Lower leg skin (tissue), 4 donors: ENCODE measurements around the gene MAP4K3. TPM values are rescaled to one million over a fixed set of nuclear protein-coding genes. Genes with fewer than 3 reads are reported as not detected.

ENCODE experiments used
- DNase-seq, 2 donors: peaks; one replicate each; pipeline ENCODE4 v3.0.0-alpha.2; 2019; ENCODE audit warnings: low spot score in 2 of 2
- H3K4me3 ChIP-seq: fragments of 200-600 bp; sonication (generic); 2 replicates; pipeline ENCODE4 v1.5.1; 2017; ENCODE audit warnings: mild to moderate bottlenecking, low read depth; ENCODE audit not compliant: poor library complexity, severe bottlenecking
- CTCF ChIP-seq, 3 donors: fragments of 450-650 bp; IDR thresholded peaks; one replicate each; pipeline ENCODE4 v1.5.1; 2016; ENCODE audit warnings: antibody characterized with exemption in 3 of 3, mild to moderate bottlenecking in 3 of 3, moderate library complexity in 2 of 3
- POLR2A ChIP-seq, 2 donors: fragments of 450-650 bp; IDR thresholded peaks; one replicate each; pipeline ENCODE4 v1.6.1; 2016 to 2017; ENCODE audit warnings: antibody characterized with exemption in 2 of 2, mild to moderate bottlenecking in 1 of 2, moderate library complexity in 1 of 2
- WGBS, 2 donors: methylation state at CpG; one replicate each; pipeline ENCODE4 v1.1.5; 2018; 5-methylcytosine and 5-hydroxymethylcytosine counted together
- intact Hi-C: fragments of 100-400 bp; cut with DNase I; formaldehyde crosslinking; loops from one replicate; pipeline ENCODE4 v1.15.0; 2023; ENCODE audit warnings: low total_unique reads
- total RNA-seq, 4 donors: library from RNA; depleted of rRNA; stranded (reverse); fragments of >200 nt; gene quantifications; one replicate each; pipeline ENCODE4 v1.1.0, GENCODE V29; 2016

MAP4K3 gene
- total RNA-seq, 4 donors from 2014 or later: 43.1 to 68.8 (median 45.6) TPM

GRCh38 chr2:39411181-39411944, 25.7 kb downstream of the MAP4K3 start:
- no peak for DNase-seq
- no peak overlapping the region for H3K4me3 ChIP-seq
- TF ChIP-seq CTCF (IDR thresholded peaks at IDR 0.05): no peak
- TF ChIP-seq POLR2A (IDR thresholded peaks at IDR 0.05): no peak
- 69 to 76% methylated on average over 10 of the region's 10 CpGs for WGBS, 2 donors
- intact Hi-C loops: no loop called here

DNA sequence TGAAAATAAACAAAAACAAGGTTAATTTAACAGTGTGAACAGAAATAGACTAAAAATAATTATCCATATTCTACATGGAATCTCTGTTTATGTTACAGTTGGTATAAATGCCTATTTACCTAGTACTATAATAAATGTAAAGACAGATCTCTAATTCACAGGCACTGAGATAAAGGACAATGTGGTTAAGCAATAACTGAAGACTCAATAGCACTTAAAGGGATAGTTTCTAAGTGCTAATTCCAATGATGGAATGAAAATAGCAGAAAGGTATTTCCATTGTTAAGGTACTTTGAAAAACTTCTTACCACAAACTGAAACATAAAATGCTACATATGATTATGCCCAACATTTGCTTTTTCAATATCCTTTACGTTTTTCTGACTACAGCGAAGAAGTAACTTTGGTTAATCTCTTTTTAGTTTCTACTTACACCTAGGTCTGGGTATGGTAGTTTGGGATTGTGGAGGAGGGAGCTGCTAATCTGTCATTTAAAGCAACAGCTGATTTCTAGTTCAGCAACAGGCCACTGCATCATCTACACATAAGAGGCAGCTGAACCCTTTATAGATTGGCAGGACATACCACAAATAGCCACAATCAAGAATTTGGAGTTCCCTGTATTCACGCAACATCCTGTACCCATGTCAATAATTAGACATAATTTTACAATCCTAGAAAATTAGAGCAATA, 27.2 kb downstream of the MAP4K3 start:
- WGBS, 2 donors: 91 to 92% methylated on average over 3 of the region's 3 CpGs
- no peak overlapping the region for H3K4me3 ChIP-seq
- intact Hi-C loops: no loop called here
- TF ChIP-seq CTCF (IDR thresholded peaks at IDR 0.05) (no peak), POLR2A (IDR thresholded peaks at IDR 0.05) (no peak)
- DNase-seq: no peak

- DNase-seq: no peak
- WGBS, 2 donors: 51 to 67% methylated on average over 3 of the region's 3 CpGs
- no peak overlapping the region for H3K4me3 ChIP-seq
- intact Hi-C loops: no loop called here
- no peak for TF ChIP-seq POLR2A (IDR thresholded peaks at IDR 0.05)
- no peak for TF ChIP-seq CTCF (IDR thresholded peaks at IDR 0.05)
Measured at GRCh38 chr2:39408351-39409136, 28.5 kb downstream of the MAP4K3 start.

DNA sequence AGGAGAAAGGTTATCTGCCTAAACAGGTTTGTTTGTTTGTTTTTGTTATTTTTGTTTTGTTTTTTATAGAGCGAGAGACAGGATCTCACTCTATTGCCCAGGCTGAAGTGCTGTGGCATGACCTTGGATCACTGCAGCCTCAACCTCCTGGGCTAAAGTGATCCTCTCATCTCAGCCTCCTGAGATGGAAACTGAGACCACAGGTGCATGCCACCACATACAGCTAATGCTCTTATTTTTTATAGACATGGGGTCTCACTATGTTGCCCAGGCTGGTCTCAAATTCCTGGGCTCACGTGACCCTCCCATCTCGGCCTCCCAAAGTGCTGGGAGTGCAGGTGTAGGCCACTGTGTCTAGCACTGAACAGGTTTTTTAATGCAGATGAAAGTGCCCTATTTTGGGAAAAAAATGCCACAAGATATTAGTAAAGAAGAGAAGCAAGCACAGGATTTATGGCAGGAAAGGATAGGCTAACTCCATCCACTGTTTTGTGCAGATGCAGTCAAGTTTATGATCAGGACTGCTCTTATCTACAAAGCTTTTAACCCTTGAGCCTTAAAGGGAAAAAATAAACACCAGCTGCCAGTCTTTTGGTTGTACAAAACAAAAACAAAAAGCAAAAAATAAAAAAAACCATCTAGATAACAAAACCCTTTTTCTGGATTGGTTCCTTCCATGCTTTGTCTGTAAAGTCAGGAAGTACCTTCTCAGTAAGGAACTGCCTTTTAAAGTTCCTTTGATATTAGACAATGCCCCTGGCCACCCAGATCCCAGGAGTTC, 29.4 kb downstream of the MAP4K3 start:
- H3K4me3 ChIP-seq: no peak overlapping the region
- TF ChIP-seq CTCF (IDR thresholded peaks at IDR 0.05): no peak
- no peak for TF ChIP-seq POLR2A (IDR thresholded peaks at IDR 0.05)
- intact Hi-C loops: no loop called here
- DNase-seq: no peak
- WGBS, 2 donors: 94 to 98% methylated on average over 3 of the region's 3 CpGs

DNA sequence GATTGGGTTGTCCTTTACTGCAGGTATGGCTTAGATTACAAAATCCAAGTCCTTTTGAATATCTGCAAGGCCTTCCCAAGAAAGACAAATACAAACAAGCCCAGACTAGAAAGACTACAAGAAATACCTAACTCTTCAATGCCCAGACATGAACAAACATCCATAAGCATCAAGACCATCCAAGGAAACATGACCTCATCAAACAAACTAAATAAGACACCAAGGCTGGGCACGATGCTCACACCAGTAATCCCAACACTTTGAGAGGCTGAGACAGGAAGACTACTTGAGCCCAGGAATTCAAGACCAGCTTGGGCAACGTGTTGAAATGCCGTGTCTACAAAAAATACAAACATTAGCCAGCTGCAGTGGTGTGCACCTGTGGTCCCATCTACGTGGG, 31.7 kb downstream of the MAP4K3 start:
- no peak overlapping the region for H3K4me3 ChIP-seq
- DNase-seq: no peak
- TF ChIP-seq POLR2A (IDR thresholded peaks at IDR 0.05): no peak
- no peak for TF ChIP-seq CTCF (IDR thresholded peaks at IDR 0.05)
- WGBS, 2 donors: 70 to 75% methylated on average over 4 of the region's 4 CpGs
- intact Hi-C loops: no loop called here
